ENCODE data around the gene DEPDC1B.
"Not testable (repeated sequence)": the region's sequence is repeated elsewhere in the genome, so short reads cannot be mapped to it uniquely, and the experiment has no call there.

The DEPDC1B gene

DNA sequence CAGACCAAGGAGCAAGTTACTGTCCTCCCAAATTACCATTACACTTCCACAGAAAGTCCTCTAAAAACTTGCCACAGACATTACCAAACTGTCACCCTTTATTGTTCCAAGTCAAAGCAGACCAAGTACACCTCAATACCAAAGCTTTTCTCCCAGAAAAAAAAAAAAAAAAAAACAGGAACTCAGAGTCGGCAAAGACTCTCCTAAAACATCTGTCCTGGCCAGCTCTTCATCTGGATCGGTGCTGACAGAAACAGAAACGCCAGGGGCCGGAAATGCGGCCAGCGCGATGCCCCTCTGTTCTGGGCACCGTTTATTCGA is 718 bp downstream of the DEPDC1B start:
- no peak for DNase-seq (ENCODE audit: low read depth in 2 of 2)

DNA sequence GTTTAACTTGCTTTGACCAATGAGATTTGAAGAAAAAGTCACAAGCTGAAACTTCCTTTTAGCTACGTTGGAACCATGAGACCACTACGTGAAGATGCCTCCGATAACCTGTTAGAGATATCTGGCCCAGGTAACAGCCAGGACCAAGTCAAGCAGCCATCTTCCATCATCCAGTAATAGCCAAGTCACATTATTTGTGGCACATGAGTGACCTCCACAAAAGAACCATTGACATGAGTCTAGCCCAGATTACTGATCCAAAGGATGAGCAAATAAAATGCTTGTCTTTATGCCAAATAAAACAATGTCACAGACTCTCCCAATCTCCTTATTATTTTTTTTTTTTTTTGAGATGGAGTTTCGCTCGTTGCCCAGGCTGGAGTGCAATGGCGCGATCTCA is 1.6 kb downstream of the DEPDC1B start:
- DNase-seq (ENCODE audit: low read depth in 2 of 2), result no peak

DNA sequence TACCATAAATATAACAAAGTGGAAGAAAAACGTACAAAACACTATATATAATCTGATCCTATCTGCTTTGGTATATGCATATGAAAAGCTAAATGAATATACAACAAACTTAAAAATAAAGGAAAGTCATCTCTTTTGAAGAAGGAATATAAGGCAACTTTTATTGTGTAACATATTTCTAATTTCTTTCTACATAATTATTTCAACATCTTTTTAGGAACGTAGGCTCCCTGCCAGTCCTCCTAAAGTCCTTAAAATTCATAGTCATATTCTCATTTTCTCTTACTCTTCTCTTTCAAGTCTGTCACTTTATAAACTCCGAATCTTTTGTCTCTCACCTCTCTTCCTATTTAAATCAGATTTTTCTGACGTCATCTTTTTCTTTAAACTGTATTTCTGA is 9.6 kb downstream of the DEPDC1B start:
- DNase-seq (ENCODE audit: low read depth in 2 of 2), result no peak

DNA sequence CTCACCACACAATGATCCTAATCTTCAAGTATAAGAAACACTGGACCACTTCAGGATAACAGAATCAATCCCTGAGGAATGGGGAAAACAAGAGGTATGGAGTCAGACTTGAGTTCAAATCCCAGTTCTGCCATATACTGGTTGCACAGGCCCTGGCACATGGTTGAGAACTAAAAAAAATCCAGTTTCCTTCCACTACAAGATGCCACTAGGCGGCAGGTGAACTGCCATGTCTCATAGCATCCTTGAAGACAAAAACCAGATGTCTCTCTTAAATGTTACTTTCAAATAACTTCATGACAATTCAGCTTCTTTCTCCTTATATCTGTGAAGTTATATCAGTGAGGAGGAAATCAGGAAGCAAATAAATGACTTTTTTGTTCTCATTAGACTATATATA is 11.0 kb downstream of the DEPDC1B start:
- DNase-seq (ENCODE audit: low read depth in 2 of 2), result no peak

DNA sequence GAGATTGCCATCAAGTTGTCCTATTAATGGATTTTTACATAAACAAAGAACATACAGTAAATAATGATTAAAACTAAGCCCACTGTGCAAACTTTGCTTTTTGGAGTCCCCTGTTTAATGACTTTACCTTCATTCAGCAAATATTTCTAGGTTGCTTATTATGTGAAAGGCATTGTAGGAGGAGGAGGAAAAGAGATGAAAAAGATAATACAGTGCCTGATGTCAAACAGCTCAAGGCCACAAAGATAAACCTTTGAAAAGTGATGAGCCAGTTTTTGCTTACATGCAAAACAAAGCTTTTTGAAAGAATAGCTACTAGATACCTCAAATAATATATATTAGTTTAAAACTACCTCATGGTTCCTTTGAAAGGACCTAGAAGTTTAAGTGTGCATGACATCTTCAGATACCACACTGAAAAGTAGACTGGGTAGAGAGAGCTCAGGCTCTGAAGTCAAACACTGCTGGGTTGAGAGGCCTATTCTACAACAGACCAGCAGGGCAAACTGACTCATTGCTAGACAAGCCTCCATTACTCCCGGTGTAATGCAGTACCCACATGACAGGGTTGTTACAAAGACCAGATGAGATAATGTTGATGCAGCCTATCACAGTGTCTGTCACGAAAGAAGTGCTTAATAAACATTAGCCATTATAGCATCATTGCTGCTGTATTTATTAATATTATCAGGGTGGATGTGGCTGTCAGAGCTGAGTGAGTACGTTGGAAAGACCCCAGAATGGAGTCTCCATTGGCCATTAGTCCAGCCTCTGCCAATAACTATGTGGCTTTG is 11.8 kb downstream of the DEPDC1B start:
- no peak for DNase-seq (ENCODE audit: low read depth in 2 of 2)

DNA sequence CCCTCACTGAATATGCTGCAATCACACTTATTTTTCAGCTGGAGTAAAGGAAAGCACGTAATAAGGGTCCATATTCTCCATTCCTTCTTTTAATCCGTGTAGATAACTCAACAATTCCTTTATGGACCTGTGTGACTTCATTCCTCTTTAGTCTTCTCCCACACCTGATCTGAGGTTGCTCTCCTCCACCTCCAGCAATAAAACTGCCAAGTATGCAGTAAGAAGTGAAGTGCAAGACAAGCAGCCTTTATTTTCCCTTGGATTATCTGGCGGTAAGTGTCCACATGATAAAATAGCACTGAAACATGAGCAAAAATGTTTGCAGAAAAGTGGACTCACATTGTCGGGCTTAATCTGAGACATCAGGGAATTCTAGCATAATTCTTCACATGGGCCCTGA is 13.8 kb downstream of the DEPDC1B start:
- DNase-seq (ENCODE audit: low read depth in 2 of 2), result no peak

DNA sequence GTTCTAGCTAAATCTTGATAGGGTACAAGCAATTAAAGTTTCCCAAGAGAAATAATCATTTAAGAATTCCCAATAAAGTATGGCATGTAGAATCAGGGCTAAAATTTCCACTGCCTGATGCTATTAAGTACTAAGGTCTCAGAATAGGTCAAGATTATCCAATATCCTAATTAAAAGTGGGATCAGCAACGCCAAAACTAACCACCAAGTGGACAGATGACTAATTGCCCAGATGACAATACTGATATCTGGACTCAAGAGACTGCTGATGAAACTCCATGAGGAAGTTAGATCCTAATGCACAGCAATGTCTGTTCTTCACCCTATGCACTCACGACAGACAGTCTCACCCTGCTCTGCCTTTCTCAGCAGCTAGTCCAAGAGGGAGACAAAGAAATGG is 14.3 kb downstream of the DEPDC1B start:
- no peak for DNase-seq (ENCODE audit: low read depth in 2 of 2)

DNA sequence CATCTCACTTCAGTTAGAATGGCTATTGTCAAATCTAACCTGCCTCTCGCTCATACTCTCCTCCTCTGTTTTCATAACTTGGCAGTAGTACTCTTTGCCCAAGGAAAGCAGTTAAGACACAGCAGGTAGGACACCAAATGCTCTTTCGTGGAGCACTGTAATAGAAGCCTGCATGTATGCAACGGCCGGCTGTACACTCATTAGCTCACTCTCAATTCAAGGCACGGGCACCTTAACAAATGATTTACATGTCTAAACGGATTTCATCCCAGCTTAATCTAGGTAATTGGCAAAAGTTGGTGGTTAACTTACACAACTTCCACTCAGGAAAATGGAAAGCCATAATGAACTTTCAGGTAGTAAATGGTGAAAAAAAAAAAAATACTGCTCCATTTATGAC is 14.9 kb downstream of the DEPDC1B start:
- DNase-seq (ENCODE audit: low read depth in 2 of 2), result no peak

DNA sequence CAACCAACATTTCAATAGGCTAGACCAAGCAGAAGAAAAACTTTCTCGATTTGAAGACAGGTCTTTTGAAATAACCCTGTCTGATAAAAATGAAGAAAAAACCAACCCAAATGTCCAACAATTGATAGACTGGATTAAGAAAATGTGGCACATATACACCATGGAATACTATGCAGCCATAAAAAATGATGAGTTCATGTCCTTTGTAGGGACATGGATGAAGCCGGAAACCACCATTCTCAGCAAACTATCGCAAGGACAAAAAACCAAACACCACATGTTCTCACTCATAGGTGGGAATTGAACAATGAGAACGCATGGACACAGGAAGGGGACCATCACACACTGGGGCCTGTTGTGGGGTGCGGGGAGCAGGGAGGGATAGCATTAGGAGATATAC is 18.0 kb downstream of the DEPDC1B start:
- DNase-seq (ENCODE audit: low read depth in 2 of 2), result not testable (repeated sequence)

DNA sequence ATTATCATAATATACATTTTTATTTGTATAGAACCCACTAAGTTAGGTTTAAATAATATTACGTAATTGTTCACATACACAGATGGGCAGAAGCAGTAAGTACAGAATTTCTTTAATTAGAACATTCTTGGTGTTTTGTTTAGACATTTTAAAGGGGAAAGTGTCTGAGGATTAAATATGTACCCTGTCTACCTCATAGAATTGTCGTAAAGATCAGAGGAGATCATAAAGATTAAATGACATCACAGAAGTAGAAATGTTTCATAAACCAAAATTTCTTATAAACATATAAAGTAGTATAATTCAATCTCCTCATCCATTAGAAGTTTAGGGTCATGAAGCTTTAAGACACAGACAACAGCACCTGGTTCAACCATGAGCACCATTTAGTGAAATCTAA is 20.1 kb downstream of the DEPDC1B start:
- no peak for DNase-seq (ENCODE audit: low read depth in 2 of 2)

DNA sequence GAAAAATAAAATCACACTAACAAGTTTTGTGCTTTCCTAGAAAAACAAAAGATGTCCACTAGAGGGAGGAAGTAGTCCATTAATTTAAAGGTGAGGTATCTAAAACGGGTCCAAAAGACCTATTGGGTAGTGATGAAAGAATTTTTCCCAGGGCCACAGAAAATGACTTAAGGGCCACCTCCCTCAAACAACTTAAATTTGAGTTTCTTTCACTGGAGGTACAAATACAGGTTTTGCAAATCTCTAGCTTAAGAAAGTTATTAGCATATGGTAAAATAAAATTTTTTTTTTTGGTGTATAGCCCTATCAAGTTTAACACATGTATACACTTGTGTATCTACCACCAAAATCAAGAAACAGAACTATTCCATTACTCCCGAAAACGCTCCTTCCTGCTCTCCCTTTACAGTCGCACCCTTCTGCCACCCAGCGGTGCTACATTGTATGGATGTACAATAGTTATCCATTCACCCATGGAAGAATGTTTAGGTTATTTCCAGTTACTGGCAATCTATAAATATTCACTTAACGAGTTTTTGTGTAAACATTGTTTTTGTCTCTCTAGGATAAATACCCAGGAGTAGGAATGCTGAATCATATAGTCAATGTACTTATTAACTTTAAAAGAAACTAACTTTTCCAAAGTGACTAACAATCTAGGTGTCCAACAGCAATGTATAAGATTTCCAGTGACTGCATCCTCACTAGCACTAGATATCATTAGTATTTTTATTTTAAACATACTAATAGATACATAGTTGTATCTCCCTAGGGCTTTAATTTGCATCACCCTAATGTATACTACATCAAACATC is 21.9 kb downstream of the DEPDC1B start:
- no peak for DNase-seq (ENCODE audit: low read depth in 2 of 2)

DNA sequence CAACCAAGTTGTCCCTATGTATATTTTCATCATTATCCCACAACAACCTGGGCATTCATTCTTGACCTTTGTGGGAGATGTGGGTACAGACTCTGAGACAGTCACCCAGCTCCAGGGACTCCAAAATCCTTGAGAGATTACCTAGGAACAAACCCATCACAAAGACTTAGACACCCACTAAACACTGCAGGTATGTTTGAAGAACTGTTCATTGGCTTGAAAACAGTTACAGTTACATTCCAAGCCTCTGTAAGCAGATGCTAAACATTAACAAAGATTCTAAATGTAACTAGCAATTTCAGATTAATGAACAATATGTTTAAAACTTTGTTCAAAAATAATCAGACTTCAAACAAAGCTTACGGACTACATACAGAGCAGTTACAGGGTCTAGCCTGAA is 24.7 kb downstream of the DEPDC1B start:
- no peak for DNase-seq (ENCODE audit: low read depth in 2 of 2)

DNA sequence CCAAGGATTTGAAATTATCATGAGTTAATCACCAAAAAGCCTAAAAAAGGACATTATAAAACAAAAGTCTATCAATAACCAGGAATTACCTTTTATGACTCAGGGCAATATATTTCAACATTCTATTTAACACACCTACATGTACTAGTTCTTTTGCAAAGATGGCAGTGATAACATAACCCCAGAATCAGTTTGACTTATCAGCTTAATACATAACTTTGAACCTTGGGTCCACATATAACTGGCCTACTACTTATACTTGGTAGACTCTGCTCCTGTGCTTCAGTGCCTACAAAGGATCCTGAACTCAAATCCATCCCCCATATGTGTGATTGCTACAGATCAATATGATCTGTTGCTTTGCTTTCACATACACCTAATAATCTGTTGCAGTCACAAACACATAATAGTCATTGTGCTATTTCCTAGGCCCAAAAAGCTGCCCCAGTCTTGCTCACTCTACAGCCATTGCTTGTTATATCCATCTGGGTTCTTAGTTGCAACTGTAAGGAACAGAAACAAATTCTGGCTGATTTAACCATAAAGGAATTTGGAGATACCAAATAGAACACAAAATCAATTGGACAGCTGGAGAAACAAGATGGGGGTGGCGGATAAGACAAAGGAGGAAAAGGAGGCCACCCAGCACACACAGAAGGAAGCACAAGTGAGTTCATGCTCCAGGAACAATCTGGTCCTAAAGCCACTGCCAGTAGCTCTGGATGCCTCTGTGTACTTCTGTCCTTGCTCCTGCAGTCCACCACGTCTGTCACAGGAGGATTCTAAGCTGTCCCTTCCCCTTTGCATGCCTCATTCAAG is 25.5 kb downstream of the DEPDC1B start:
- DNase-seq (ENCODE audit: low read depth in 2 of 2), result no peak

DNA sequence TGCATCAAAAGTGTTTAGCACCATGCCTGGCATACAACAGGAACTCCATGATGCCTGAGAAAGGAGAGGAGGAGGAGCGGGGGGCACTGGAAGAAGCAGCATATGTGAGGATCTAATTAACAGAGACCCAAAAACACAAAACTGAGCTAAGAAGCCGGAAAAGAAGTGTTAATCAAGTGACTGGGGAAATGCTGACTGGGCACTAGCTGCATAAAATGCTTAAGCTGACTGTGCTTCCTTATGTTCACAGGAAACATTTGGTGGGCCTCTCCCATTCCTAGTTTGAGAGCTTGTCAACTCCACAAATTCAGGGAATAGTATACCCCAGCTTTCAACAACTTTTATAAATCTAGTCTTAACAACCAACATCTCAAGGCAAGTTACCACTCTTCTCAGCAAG is 26.6 kb downstream of the DEPDC1B start:
- DNase-seq (ENCODE audit: low read depth in 2 of 2), result no peak

DNA sequence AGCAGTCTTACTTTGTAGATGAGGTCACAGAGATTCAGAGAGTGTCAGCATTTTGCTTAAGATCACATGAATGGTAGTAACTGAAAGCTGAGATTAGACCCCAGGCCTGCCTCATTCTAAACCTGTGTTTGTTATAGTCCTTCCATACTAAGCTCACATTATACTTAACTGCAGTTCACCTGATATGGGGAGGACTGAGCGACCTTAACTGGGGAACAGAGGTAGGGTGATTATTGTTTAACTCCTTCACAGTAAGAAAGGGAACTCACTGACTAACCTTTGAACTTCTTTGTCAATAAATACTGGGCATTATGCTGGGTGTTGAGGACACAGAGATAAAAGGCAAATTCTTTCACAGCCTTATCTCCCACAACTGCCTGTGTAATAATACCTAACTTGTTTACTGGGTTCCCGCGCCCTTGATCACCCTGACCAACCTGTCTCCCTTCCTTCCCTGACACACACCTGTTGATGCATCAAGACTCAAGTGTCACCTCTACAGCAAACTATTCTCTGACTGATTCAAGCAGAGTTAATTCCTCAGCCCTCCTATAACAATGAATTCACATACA is 27.2 kb downstream of the DEPDC1B start:
- no peak for DNase-seq (ENCODE audit: low read depth in 2 of 2)

DNA sequence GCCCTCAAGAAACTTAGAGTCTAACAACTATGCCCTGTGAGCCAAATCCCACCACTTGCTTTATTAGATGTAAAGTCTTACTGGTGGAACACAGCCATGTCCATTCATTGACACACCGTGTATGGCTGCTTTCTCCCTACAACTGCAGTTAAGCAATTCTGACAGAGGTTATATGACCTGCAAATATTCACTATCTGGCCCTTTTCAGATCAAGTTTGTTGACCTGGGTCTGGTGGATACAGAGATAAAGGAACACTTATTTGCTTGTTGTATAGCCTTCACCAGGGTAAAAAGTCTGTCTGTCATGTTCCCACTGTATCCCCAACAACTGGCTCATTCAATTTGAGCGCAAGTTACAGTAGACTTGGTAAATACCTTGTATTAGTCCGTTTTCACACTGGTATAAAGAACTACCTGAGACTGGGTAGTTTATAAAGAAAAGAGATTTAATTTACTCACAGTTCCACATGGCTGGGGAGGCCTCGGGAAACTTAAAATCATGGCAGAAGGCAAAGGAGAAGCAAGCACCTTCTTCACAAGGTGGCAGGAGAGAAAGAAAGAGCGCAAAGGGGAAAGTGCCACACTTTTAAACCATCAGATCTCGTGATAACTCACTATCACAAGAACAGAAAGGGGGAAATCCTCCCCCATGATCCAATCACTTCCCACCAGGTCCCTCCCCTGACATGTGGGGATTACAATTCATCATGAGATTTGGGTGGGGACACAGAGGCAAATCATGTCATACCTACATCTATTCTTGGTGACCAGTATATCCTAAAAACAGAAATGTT is 27.9 kb downstream of the DEPDC1B start:
- DNase-seq (ENCODE audit: low read depth in 2 of 2), result no peak

DNA sequence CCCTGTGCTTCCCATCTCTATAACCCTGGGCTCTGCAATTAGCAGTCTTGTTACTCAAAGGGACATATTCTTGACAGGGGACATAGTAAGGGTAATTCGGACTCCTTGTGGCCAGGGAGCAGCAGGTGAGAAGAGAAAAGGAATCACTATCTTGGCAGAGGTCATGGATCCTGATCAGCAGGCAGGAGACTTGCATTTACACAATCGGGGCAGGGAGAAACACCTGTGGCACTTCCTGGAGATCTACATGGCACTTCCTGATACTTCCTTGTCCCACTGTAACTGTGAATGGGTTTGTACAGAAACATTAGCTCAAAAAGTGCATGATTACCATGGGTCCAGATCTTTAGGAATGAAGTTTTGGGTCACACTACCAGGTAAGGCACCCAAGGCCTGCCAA is 29.2 kb downstream of the DEPDC1B start:
- no peak for DNase-seq (ENCODE audit: low read depth in 2 of 2)

DNA sequence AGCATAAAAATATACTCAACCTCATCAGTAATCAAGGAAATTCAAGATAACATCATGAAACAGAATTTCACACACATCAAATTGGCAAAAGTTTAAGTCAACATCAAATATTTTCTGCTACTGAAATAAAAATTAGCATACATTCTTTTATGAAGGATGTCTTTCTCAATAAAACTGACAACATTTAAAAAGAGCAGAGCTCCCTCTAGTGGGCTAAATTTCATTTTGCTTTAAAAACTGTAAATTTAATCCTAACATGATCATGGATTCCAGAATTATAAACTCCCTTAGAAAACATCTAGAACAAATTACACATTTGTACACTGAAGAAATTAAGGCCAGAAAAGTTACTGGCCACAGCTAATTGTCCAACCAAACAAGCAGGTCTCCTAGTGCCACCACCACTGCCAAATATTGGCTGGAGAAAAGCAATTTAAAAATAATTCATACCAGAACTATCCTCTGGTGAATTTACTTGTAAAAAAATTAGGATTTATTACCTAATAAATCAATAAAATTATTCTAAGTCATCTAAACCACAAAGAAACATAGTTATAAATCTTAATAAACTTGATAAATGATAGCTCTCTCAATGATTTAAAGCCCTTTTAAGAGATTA is 31.2 kb downstream of the DEPDC1B start:
- DNase-seq (ENCODE audit: low read depth in 2 of 2), result no peak

DNA sequence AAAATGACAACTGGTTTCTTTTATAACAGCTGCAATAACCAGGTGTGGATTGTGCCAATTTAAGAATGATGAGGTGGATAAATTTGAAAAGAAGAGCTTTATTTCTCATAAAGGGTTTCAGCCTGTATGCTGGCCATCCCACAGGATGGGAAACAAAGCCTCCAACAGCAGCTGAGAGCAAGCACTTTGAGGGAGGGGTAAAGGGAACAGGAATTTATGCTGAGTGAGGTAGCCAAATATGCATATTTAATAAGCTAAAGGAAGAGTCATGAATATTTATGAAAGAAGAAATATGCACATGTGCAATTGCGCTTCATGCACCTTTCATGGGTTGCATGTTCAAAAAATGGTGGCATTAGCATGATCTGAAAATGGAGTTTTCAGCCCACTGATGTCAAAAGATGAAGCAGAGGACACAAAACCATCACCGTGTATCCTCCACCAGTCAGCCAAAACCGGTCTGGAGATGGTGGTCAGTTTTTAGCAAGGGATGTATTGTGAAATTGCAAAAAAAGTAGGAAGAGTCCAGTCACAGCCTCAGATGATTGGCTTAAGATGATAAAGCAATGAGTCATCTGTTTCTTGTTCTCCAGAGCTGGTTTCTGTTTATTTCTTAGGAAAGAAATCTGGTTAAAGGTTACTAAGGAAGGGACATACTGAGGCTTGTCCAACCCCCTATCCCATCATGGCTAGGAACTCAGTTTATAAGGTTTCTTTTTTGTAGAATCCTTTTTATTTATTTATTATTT is 47.9 kb downstream of the DEPDC1B start:
- DNase-seq (ENCODE audit: low read depth in 2 of 2), result no peak

DNA sequence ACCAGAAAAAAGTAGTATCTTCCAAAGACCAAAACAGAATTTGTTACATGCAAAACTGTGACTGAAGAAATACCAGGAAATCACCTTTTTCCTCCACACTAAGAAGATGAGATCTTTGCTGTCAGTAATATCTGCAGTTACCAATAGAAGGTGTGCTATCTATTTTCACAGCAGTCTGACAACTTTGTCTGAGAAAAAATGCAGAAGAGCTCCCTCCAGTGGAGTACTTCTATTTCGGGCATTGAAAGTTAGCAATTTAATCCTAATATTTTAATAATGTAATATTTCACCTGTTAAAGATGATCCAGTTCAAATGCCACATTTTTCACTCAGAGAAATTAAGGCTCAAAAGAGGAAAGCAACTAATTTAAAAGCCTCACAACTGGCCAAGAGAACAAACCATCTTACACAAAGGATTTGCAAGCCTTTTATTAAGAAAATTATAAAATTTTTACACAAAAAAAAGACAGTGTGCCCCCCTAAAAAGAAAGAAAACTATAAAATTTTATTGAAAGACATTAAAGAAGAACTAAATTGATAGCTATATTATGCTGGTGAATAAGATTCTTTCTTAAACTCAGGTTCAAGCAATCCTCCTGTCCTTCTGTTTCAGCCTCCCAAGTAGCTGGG is 50.6 kb downstream of the DEPDC1B start:
- DNase-seq (ENCODE audit: low read depth in 2 of 2), result no peak

Measured in activated CD8-positive, alpha-beta memory T cell treated with anti-CD3 and anti-CD28 coated beads for 4 hours (primary cell).